Stimulated activated naive CD8-positive, alpha-beta T cell treated with anti-CD3 and anti-CD28 coated beads, Interleukin-15, Interleukin-2, amounts not matched to agents 100 ng/mL and 50 ng/mL, for 24 hours (primary cell): ENCODE measurements around the gene SEPTIN14.
"Not testable (repeated sequence)": the region's sequence is repeated elsewhere in the genome, so short reads cannot be mapped to it uniquely, and the experiment has no call there.

Experiments used
- H3K27ac Mint-ChIP-seq: one replicate; pipeline ENCODE4 v1.8.0; 2021; ENCODE audit warnings: mild to moderate bottlenecking, mixed read lengths
- H3K27me3 Mint-ChIP-seq: one replicate; pipeline ENCODE4 v1.8.0; 2021; ENCODE audit warnings: mixed read lengths
- H3K36me3 Mint-ChIP-seq: one replicate; pipeline ENCODE4 v1.8.0; 2021; ENCODE audit warnings: low read depth, mixed read lengths
- H3K4me1 Mint-ChIP-seq: one replicate; pipeline ENCODE4 v1.8.0; 2021; ENCODE audit warnings: low read depth, mixed read lengths
- H3K4me3 Mint-ChIP-seq: one replicate; pipeline ENCODE4 v1.8.0; 2021; ENCODE audit warnings: mild to moderate bottlenecking, mixed read lengths
- H3K9me3 Mint-ChIP-seq: one replicate; pipeline ENCODE4 v1.8.0; 2021; ENCODE audit warnings: mixed read lengths

SEPTIN14 gene

GRCh38 chr7:55827577-55827976, 35.0 kb downstream of the SEPTIN14 start:
- Mint-ChIP-seq H3K36me3 (peaks cover 4% of the 10 kb centered on the region), H3K9me3 (peaks cover 39% of the 10 kb centered on the region), H3K27ac (no peak overlapping the region), H3K4me1 (no peaks in the 10 kb centered on the region), H3K4me3 (no peak overlapping the region), H3K27me3 (no peaks in the 10 kb centered on the region)

GRCh38 chr7:55818686-55819085, 43.9 kb downstream of the SEPTIN14 start:
- Mint-ChIP-seq H3K27ac (no peak overlapping the region), H3K4me3 (no peak overlapping the region), H3K36me3 (no peaks in the 10 kb centered on the region), H3K9me3 (peaks cover 26% of the 10 kb centered on the region), H3K27me3 (peaks cover 8% of the 10 kb centered on the region), H3K4me1 (no peaks in the 10 kb centered on the region)

- not testable (repeated sequence) for H3K4me3 Mint-ChIP-seq, H3K36me3 Mint-ChIP-seq, H3K27me3 Mint-ChIP-seq, H3K4me1 Mint-ChIP-seq, H3K27ac Mint-ChIP-seq
- H3K9me3 Mint-ChIP-seq: peaks cover 12% of the 10 kb centered on the region
These were observed 65.3 kb downstream of the SEPTIN14 start for GRCh38 chr7:55797260-55797659.

GRCh38 chr7:55794527-55794926, 68.0 kb downstream of the SEPTIN14 start:
- Mint-ChIP-seq H3K36me3 (peaks cover 4% of the 10 kb centered on the region), H3K4me3 (no peak overlapping the region), H3K9me3 (peaks cover 12% of the 10 kb centered on the region), H3K27me3 (peaks cover 4% of the 10 kb centered on the region), H3K27ac (no peak overlapping the region), H3K4me1 (no peaks in the 10 kb centered on the region)

- Mint-ChIP-seq H3K36me3 (peaks cover 1% of the 10 kb centered on the region), H3K4me1 (no peaks in the 10 kb centered on the region), H3K27ac (no peak overlapping the region), H3K9me3 (peaks cover 9% of the 10 kb centered on the region), H3K4me3 (no peak overlapping the region), H3K27me3 (peaks cover 4% of the 10 kb centered on the region)
These were observed 70.5 kb downstream of the SEPTIN14 start for GRCh38 chr7:55792048-55792447.

- no peak overlapping the region for H3K4me3 Mint-ChIP-seq
- no peak overlapping the region for H3K27ac Mint-ChIP-seq
- no peaks in the 10 kb centered on the region for H3K4me1 Mint-ChIP-seq
- H3K27me3 Mint-ChIP-seq: peaks cover 4% of the 10 kb centered on the region
- no peaks in the 10 kb centered on the region for H3K36me3 Mint-ChIP-seq
- no peaks in the 10 kb centered on the region for H3K9me3 Mint-ChIP-seq
These were observed 74.8 kb downstream of the SEPTIN14 start for GRCh38 chr7:55787796-55788195.

GRCh38 chr7:55786901-55787300, 75.7 kb downstream of the SEPTIN14 start:
- no peak overlapping the region for H3K27ac Mint-ChIP-seq
- no peaks in the 10 kb centered on the region for H3K9me3 Mint-ChIP-seq
- H3K27me3 Mint-ChIP-seq: peaks cover 4% of the 10 kb centered on the region
- no peaks in the 10 kb centered on the region for H3K36me3 Mint-ChIP-seq
- no peaks in the 10 kb centered on the region for H3K4me1 Mint-ChIP-seq
- no peak overlapping the region for H3K4me3 Mint-ChIP-seq

- not testable (repeated sequence) for H3K9me3 Mint-ChIP-seq, H3K36me3 Mint-ChIP-seq, H3K4me1 Mint-ChIP-seq, H3K27me3 Mint-ChIP-seq, H3K27ac Mint-ChIP-seq, H3K4me3 Mint-ChIP-seq
These were observed 77.1 kb downstream of the SEPTIN14 start for GRCh38 chr7:55785444-55785843.

- no peaks in the 10 kb centered on the region for H3K36me3 Mint-ChIP-seq
- H3K9me3 Mint-ChIP-seq: no peaks in the 10 kb centered on the region
- H3K27ac Mint-ChIP-seq: no peak overlapping the region
- H3K4me1 Mint-ChIP-seq: no peaks in the 10 kb centered on the region
- no peaks in the 10 kb centered on the region for H3K27me3 Mint-ChIP-seq
- no peak overlapping the region for H3K4me3 Mint-ChIP-seq
These were observed 78.4 kb downstream of the SEPTIN14 start for GRCh38 chr7:55784151-55784550.

GRCh38 chr7:55778631-55779030, 83.9 kb downstream of the SEPTIN14 start:
- Mint-ChIP-seq H3K27ac (no peak overlapping the region), H3K36me3 (peaks cover 4% of the 10 kb centered on the region), H3K27me3 (no peaks in the 10 kb centered on the region), H3K4me3 (no peak overlapping the region), H3K9me3 (no peaks in the 10 kb centered on the region), H3K4me1 (no peaks in the 10 kb centered on the region)

- Mint-ChIP-seq H3K36me3 (peaks cover 11% of the 10 kb centered on the region), H3K4me3 (no peak overlapping the region), H3K9me3 (no peaks in the 10 kb centered on the region), H3K27me3 (no peaks in the 10 kb centered on the region), H3K27ac (no peak overlapping the region), H3K4me1 (no peaks in the 10 kb centered on the region)
These were observed 86.4 kb downstream of the SEPTIN14 start for GRCh38 chr7:55776196-55776595.

- Mint-ChIP-seq H3K27ac (no peak overlapping the region), H3K4me3 (no peak overlapping the region), H3K4me1 (no peaks in the 10 kb centered on the region), H3K9me3 (no peaks in the 10 kb centered on the region), H3K36me3 (peaks cover 11% of the 10 kb centered on the region), H3K27me3 (no peaks in the 10 kb centered on the region)
These were observed 87.5 kb downstream of the SEPTIN14 start for GRCh38 chr7:55775051-55775420.

- no peaks in the 10 kb centered on the region for H3K27me3 Mint-ChIP-seq
- H3K9me3 Mint-ChIP-seq: no peaks in the 10 kb centered on the region
- H3K36me3 Mint-ChIP-seq: peaks cover 11% of the 10 kb centered on the region
- no peak overlapping the region for H3K27ac Mint-ChIP-seq
- no peak overlapping the region for H3K4me3 Mint-ChIP-seq
- no peaks in the 10 kb centered on the region for H3K4me1 Mint-ChIP-seq
These were observed 88.1 kb downstream of the SEPTIN14 start for GRCh38 chr7:55774327-55775050.

- Mint-ChIP-seq H3K27me3 (no peaks in the 10 kb centered on the region), H3K4me1 (no peaks in the 10 kb centered on the region), H3K27ac (no peak overlapping the region), H3K4me3 (no peak overlapping the region), H3K36me3 (peaks cover 11% of the 10 kb centered on the region), H3K9me3 (no peaks in the 10 kb centered on the region)
These were observed 91.8 kb downstream of the SEPTIN14 start for GRCh38 chr7:55770778-55771177.

- H3K27ac Mint-ChIP-seq, H3K9me3 Mint-ChIP-seq: not testable (repeated sequence)
These were observed 109.2 kb downstream of the SEPTIN14 start for GRCh38 chr7:55753274-55753862.

GRCh38 chr7:55744706-55745105, 117.8 kb downstream of the SEPTIN14 start:
- H3K27ac Mint-ChIP-seq, H3K4me3 Mint-ChIP-seq, H3K9me3 Mint-ChIP-seq, H3K4me1 Mint-ChIP-seq, H3K27me3 Mint-ChIP-seq, H3K36me3 Mint-ChIP-seq: not testable (repeated sequence)

More at GRCh38 chr7:55753274-55753862, 109.2 kb downstream of the SEPTIN14 start:
- H3K4me3 Mint-ChIP-seq, H3K27me3 Mint-ChIP-seq, H3K36me3 Mint-ChIP-seq, H3K4me1 Mint-ChIP-seq: not testable (repeated sequence)
